Measurements from ENCODE around the gene DHRS12.

GRCh38 chr13:51729866-51730553 lies 74.0 kb downstream of the DHRS12 start:
- no peak for TF ChIP-seq POLR2A (IDR thresholded peaks at IDR 0.05)
- TF ChIP-seq CTCF (IDR thresholded peaks at IDR 0.05), result no peak

All from testis (tissue), 2 donors.